Neural crest cell (in vitro differentiated cells): ENCODE measurements around the gene TRUB1. TPM values are rescaled to one million over a fixed set of nuclear protein-coding genes. Genes with fewer than 3 reads are reported as not detected.
"Not testable (repeated sequence)": the region's sequence is repeated elsewhere in the genome, so short reads cannot be mapped to it uniquely, and the experiment has no call there.

Experiments
- DNase-seq: peaks from one replicate; pipeline ENCODE4 v3.0.0; 2021; ENCODE audit warnings: low read depth, mixed read lengths, low spot score
- H3K27ac Mint-ChIP-seq: one replicate; pipeline ENCODE4 v1.8.0; 2021; ENCODE audit warnings: mild to moderate bottlenecking, mixed read lengths; ENCODE audit not compliant: unreplicated experiment
- H3K27me3 Mint-ChIP-seq: 2 replicates; pipeline ENCODE4 v1.8.0; 2021; ENCODE audit warnings: low read depth, mild to moderate bottlenecking, mixed read lengths
- H3K36me3 Mint-ChIP-seq: 2 replicates; pipeline ENCODE4 v1.8.0; 2021; ENCODE audit warnings: low read depth, mild to moderate bottlenecking, mixed read lengths
- H3K4me1 Mint-ChIP-seq: 2 replicates; pipeline ENCODE4 v1.8.0; 2021; ENCODE audit warnings: mixed read lengths
- H3K4me3 Mint-ChIP-seq: one replicate; pipeline ENCODE4 v1.8.0; 2021; ENCODE audit warnings: mild to moderate bottlenecking, mixed read lengths
- H3K9me3 Mint-ChIP-seq: 2 replicates; pipeline ENCODE4 v1.8.0; 2021; ENCODE audit warnings: mixed read lengths
- CTCF ChIP-seq: fragments of 200-600 bp; sonication (generic); conservative IDR thresholded peaks from 2 replicates; pipeline ENCODE4 v1.5.0; 2021; ENCODE audit warnings: antibody characterized with exemption, mild to moderate bottlenecking
- total RNA-seq: library from RNA; stranded (reverse); gene quantifications from 2 replicates; pipeline ENCODE4 v1.2.1, GENCODE V29; 2021

The TRUB1 gene
- total RNA-seq, 1 donor from 2014 or later: 17.5 TPM

GRCh38 chr10:114932225-114932624 is 5.8 kb upstream of the TRUB1 start:
- H3K4me3 Mint-ChIP-seq: no peak overlapping the region
- H3K27me3 Mint-ChIP-seq: no peaks in the 10 kb centered on the region
- no peaks in the 10 kb centered on the region for H3K4me1 Mint-ChIP-seq
- no peak overlapping the region for H3K27ac Mint-ChIP-seq
- DNase-seq: no peak
- H3K36me3 Mint-ChIP-seq: no peaks in the 10 kb centered on the region
- no peak for TF ChIP-seq CTCF
- peaks cover 3% of the 10 kb centered on the region for H3K9me3 Mint-ChIP-seq

GRCh38 chr10:114932945-114933344 is 5.0 kb upstream of the TRUB1 start:
- H3K9me3 Mint-ChIP-seq: peaks cover 3% of the 10 kb centered on the region
- H3K36me3 Mint-ChIP-seq: no peaks in the 10 kb centered on the region
- no peaks in the 10 kb centered on the region for H3K4me1 Mint-ChIP-seq
- no peak for TF ChIP-seq CTCF
- H3K4me3 Mint-ChIP-seq: no peak overlapping the region
- no peaks in the 10 kb centered on the region for H3K27me3 Mint-ChIP-seq
- H3K27ac Mint-ChIP-seq: no peak overlapping the region
- DNase-seq: no peak

GRCh38 chr10:114933588-114933987 is 4.4 kb upstream of the TRUB1 start:
- Mint-ChIP-seq H3K4me1 (no peaks in the 10 kb centered on the region), H3K27ac (no peak overlapping the region), H3K27me3 (no peaks in the 10 kb centered on the region), H3K9me3 (peaks cover 3% of the 10 kb centered on the region), H3K4me3 (no peak overlapping the region), H3K36me3 (no peaks in the 10 kb centered on the region)
- TF ChIP-seq CTCF: no peak
- DNase-seq: no peak

- not testable (repeated sequence) for H3K36me3 Mint-ChIP-seq, H3K9me3 Mint-ChIP-seq, H3K27me3 Mint-ChIP-seq, H3K4me1 Mint-ChIP-seq, H3K4me3 Mint-ChIP-seq, DNase-seq, H3K27ac Mint-ChIP-seq
Measured at GRCh38 chr10:114933995-114934394, 4.0 kb upstream of the TRUB1 start.

- DNase-seq: no peak
- no peak for TF ChIP-seq CTCF
- Mint-ChIP-seq H3K27ac (peak overlapping the region; percentile 99), H3K4me1 (peaks cover 25% of the 10 kb centered on the region), H3K4me3 (peak overlapping the region; percentile 100), H3K9me3 (no peaks in the 10 kb centered on the region), H3K27me3 (no peaks in the 10 kb centered on the region), H3K36me3 (peaks cover 2% of the 10 kb centered on the region)
Measured at GRCh38 chr10:114938856-114939193, 830 bp downstream of the TRUB1 start.

GRCh38 chr10:114940735-114941134 is 2.7 kb downstream of the TRUB1 start:
- H3K9me3 Mint-ChIP-seq: no peaks in the 10 kb centered on the region
- H3K4me3 Mint-ChIP-seq: peak overlapping the region; percentile 100
- H3K36me3 Mint-ChIP-seq: peaks cover 6% of the 10 kb centered on the region
- H3K4me1 Mint-ChIP-seq: peaks cover 25% of the 10 kb centered on the region
- no peak for DNase-seq
- no peak for TF ChIP-seq CTCF
- H3K27ac Mint-ChIP-seq: no peak overlapping the region
- no peaks in the 10 kb centered on the region for H3K27me3 Mint-ChIP-seq
